LNCAP (cell line): Measurements from ENCODE around the gene MESP2.

Source experiments
- CTCF ChIP-seq: fragments of 450-650 bp; IDR thresholded peaks from 2 replicates; pipeline ENCODE4 v1.5.1; 2017; ENCODE audit warnings: mild to moderate bottlenecking

The MESP2 gene

DNA sequence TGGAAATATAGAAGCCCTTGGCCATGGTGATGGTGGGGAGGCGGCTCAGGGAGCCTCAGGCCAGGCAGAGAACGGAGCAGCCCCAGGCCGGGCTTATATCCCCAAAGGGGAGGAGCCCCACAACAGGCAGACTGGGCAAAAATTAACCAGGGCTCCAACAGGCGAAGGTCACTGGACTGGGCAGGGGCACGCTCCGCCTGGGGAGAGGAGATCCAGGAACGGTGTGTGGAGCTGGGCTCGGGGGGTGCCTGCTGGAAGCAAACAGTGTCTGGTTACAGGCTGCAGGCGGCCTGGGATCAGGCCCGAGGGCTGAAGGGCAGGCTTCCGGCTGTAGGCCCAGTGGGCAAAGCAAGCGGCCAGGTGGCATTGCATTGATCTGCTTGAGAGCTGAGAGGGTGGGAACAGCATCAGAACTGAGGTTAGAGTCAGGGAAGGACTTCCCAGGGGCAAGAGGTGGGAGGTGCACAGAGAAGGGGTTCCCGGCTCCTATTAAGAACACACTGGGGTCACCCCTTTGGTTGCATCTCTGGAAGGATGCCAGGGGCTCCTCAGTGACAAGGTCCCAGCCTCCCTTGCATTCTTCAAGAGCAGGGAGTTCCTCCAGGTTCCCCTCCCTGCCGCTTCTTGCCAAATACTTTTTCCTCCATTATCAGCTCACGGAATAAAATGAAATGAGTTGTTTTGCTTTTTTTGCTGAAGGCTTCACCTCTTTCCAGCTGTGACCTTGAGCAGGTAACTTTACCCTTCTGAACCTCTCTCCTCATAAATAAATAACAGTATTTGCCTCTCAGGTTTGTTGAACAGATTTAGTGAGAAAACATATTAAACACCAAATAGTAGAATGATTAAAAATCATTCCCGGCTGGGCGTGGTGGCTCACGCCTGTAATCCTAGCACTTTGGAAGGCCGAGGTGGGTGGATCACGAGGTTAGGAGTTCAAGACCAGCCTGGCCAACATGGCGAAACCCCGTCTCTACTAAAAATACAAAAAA lies 30.7 kb downstream of the MESP2 start:
- no peak for TF ChIP-seq CTCF

- no peak for TF ChIP-seq CTCF
Measured at GRCh38 chr15:89807689-89808088, 31.6 kb downstream of the MESP2 start.

GRCh38 chr15:89808160-89808870 lies 32.2 kb downstream of the MESP2 start:
- TF ChIP-seq CTCF: no peak

DNA sequence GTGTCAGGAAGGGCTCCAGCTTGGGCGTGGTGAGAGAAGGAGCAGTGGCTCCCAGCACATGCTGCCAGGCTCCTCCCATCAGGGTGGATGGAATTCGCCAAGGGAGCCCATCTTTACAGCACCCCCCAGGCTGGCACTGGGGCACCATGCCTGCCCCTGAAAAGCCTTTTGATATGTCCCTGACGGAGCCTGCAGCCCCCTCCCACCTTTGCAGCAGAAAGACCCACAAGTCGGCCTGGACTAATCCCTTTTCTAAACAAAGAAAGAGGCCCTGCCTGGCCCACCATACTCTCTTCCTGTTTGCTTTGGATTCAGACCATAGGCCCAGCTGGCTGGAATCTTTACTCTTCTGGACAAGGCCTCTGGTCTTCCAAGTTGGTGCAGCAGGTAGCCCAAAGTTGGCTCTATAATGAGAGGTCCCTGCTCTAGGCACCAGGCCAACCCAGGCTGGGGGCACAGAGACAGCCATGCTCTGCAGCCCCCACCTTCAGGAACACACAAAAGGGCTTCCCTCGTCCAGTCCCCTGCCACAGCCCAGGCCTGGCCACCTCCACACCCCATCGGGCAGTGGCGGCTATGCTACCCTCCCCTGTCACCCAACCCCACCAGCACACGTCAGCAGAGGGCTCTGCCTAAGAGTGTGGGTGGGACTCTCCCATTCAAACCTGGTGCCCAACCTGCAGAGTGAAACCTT lies 33.1 kb downstream of the MESP2 start:
- TF ChIP-seq CTCF: no peak

- TF ChIP-seq CTCF: no peak
Measured at GRCh38 chr15:89809787-89810148, 33.6 kb downstream of the MESP2 start.

DNA sequence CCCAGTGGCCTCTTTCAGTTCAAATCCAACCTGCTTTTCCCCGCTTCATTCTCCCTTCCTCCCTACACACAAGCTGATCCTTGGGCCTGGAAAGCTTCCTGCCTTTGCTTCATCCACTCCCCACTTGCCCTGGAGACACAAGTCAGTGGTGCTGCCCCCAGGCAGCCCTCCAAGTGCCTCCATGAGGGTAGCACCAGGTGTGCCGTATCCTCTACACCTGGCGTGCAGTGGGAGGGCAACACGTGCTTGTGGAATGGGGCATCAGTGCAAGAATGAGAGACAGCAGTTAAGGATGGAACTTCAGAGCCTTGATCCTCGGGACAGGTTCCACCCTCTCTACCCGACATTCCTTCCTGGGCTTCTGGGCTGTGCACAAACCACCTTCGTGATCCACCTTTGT lies 34.7 kb downstream of the MESP2 start:
- TF ChIP-seq CTCF: no peak

GRCh38 chr15:89812011-89812846 lies 36.1 kb downstream of the MESP2 start:
- TF ChIP-seq CTCF: no peak
